ENCODE data around the gene CARMIL1. TPM values are rescaled to one million over a fixed set of nuclear protein-coding genes. Genes with fewer than 3 reads are reported as not detected.

The CARMIL1 gene
- total RNA-seq, 2 donors from 2014 or later: 28.7 to 31.6 TPM

DNA sequence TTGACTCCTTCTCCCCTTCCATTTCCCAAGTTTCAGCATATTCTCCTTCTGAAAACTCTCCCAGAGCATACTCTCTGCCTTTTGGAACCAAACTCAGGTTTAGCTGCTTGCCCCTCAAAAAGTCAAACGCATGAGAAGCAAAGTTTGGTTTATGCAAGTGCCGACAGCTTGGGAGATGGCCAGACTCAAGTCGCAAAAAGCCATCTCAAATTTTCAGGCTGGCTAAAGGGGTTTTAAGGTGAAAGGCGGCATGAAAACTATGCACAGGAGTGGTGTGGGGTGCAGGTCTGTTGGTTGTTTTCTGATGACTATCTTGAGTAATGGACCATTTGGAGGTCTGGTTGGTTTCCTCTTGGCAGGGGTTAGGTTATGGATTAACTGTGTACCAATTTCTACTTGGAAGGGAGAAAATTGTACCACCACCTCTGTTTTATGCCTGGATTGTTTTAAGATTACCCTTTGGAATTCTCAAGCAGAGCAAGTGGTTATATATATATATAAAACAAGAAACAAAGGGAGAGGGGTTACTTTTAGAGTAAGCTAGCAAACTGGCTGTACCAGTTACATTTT, 320.4 kb downstream of the CARMIL1 start:
- no peak overlapping the region for H3K4me3 Mint-ChIP-seq
- TF ChIP-seq CTCF (conservative IDR thresholded peaks at IDR 0.05): no peak
- WGBS, 2 experiments (ENCODE audit: insufficient coverage in 1 of 2, insufficient read length in 1 of 2): 90 to 100% methylated on average over 3 to 4 of the region's 4 CpGs
- H3K36me3 Mint-ChIP-seq (ENCODE audit: low read depth): peaks cover 19% of the 10 kb centered on the region
- DNase-seq: no peak
- H3K27ac ChIP-seq (ENCODE audit: low read depth, low read length): no peak overlapping the region
- no peak overlapping the region for H3K27ac Mint-ChIP-seq
- H3K9me3 ChIP-seq (ENCODE audit: control insufficient read depth, low read length): no peaks in the 10 kb centered on the region
- H3K27me3 ChIP-seq (ENCODE audit: control insufficient read depth, insufficient read depth, low read length, poor library complexity, severe bottlenecking): no peaks in the 10 kb centered on the region
- H3K4me1 ChIP-seq (ENCODE audit: control insufficient read depth, insufficient read depth, low read length): peaks cover 6% of the 10 kb centered on the region
- H3K4me3 ChIP-seq (ENCODE audit: low read length): no peak overlapping the region
- peaks cover 14% of the 10 kb centered on the region for H3K36me3 ChIP-seq (ENCODE audit: control insufficient read depth, insufficient read depth, low read length)
- H3K9me3 Mint-ChIP-seq: no peaks in the 10 kb centered on the region
- H3K4me1 Mint-ChIP-seq: peaks cover 18% of the 10 kb centered on the region
- no peak overlapping the region for H3K9ac ChIP-seq (ENCODE audit: extremely low read depth, low read length, poor library complexity, severe bottlenecking)
- H3K27me3 Mint-ChIP-seq (ENCODE audit: insufficient read depth): no peaks in the 10 kb centered on the region

- Mint-ChIP-seq H3K27me3 (ENCODE audit: insufficient read depth) (no peaks in the 10 kb centered on the region), H3K36me3 (ENCODE audit: low read depth) (peaks cover 19% of the 10 kb centered on the region), H3K27ac (peak overlapping the region; percentile 15), H3K4me1 (peaks cover 10% of the 10 kb centered on the region), H3K4me3 (no peak overlapping the region), H3K9me3 (no peaks in the 10 kb centered on the region)
- Histone ChIP-seq H3K36me3 (ENCODE audit: control insufficient read depth, insufficient read depth, low read length) (peaks cover 5% of the 10 kb centered on the region), H3K4me1 (ENCODE audit: control insufficient read depth, insufficient read depth, low read length) (peaks cover 6% of the 10 kb centered on the region), H3K4me3 (ENCODE audit: low read length) (no peak overlapping the region), H3K9me3 (ENCODE audit: control insufficient read depth, low read length) (no peaks in the 10 kb centered on the region), H3K27ac (ENCODE audit: low read depth, low read length) (no peak overlapping the region), H3K9ac (ENCODE audit: extremely low read depth, low read length, poor library complexity, severe bottlenecking) (no peak overlapping the region), H3K27me3 (ENCODE audit: control insufficient read depth, insufficient read depth, low read length, poor library complexity, severe bottlenecking) (no peaks in the 10 kb centered on the region)
- peak; percentile 87 for TF ChIP-seq CTCF (conservative IDR thresholded peaks at IDR 0.05)
- no peak for DNase-seq
- WGBS, 2 experiments (ENCODE audit: insufficient coverage in 1 of 2, insufficient read length in 1 of 2): 51 to 60% methylated on average over 2 to 4 of the region's 4 CpGs
Measured at GRCh38 chr6:25601800-25602673, 322.9 kb downstream of the CARMIL1 start.

DNA sequence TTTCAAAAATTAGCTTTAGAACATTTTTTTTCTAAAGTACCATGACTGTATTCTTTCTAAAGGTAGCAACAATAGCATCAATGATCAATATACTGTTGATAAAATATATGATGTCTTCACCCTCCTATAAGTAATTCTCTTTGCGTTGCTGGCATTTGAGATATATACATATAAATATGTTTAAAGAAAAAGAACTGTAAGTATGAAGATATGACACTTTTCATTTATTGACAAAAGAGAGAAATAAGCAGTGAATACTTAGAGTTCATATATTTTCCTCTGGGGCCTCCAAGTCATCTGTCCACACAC, 323.5 kb downstream of the CARMIL1 start:
- peak; percentile 5 for TF ChIP-seq CTCF (conservative IDR thresholded peaks at IDR 0.05)
- no peak overlapping the region for H3K4me3 ChIP-seq (ENCODE audit: low read length)
- no peak for DNase-seq
- peaks cover 6% of the 10 kb centered on the region for H3K4me1 ChIP-seq (ENCODE audit: control insufficient read depth, insufficient read depth, low read length)
- Mint-ChIP-seq H3K4me1 (peaks cover 7% of the 10 kb centered on the region), H3K4me3 (no peak overlapping the region), H3K27me3 (ENCODE audit: insufficient read depth) (no peaks in the 10 kb centered on the region), H3K9me3 (no peaks in the 10 kb centered on the region), H3K27ac (no peak overlapping the region), H3K36me3 (ENCODE audit: low read depth) (peaks cover 20% of the 10 kb centered on the region)
- H3K27ac ChIP-seq (ENCODE audit: low read depth, low read length): no peak overlapping the region
- no peaks in the 10 kb centered on the region for H3K27me3 ChIP-seq (ENCODE audit: control insufficient read depth, insufficient read depth, low read length, poor library complexity, severe bottlenecking)
- no peak overlapping the region for H3K9ac ChIP-seq (ENCODE audit: extremely low read depth, low read length, poor library complexity, severe bottlenecking)
- no CpG with 5 or more reads among the region's 1 CpG for WGBS, 2 experiments (ENCODE audit: insufficient coverage in 1 of 2, insufficient read length in 1 of 2)
- no peaks in the 10 kb centered on the region for H3K9me3 ChIP-seq (ENCODE audit: control insufficient read depth, low read length)
- H3K36me3 ChIP-seq (ENCODE audit: control insufficient read depth, insufficient read depth, low read length): peaks cover 2% of the 10 kb centered on the region

All from endodermal cell (in vitro differentiated cells).